Embryonic facial prominence (tissue), 1 donor: ENCODE measurements around the gene ARID3B.
"Not testable (repeated sequence)": the region's sequence is repeated elsewhere in the genome, so short reads cannot be mapped to it uniquely, and the experiment has no call there.

Experiments used
- DNase-seq: peaks from one replicate; pipeline ENCODE4 v3.0.0-alpha.2; 2016; ENCODE audit errors: extremely low spot score

ARID3B gene

DNA sequence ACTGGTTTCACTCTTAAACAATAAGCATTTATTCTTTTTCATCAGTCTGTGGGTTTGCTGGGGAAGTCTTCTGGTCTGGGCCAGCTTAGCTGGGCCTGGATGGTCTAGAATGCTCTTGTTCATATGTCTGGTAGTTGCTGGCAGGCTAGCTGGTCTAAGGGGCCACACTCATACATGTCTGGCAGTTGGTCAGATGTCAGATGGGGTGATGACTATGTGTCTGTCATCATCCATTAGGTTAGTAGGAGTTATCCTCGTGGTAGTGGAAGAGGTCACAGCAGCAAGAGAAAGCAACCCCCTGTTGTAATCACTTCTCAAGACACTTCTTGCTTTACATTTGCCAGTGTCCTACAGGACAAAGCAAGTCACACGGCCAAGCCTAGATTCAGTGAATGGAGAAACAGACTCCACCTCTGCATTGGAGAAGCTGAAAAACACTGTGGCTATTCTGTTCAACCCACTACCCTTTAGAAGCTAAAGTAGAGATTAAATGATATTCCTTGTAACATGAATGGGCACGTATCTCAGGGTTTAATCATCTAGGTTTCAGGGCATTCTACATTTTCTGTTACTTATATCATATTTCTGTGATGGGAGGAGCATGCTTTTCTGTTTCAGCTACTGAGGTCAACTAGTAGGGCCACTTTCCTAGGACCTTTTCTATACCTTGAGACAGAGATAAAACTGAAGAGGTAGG lies 5.5 kb upstream of the ARID3B start:
- no peak for DNase-seq

DNA sequence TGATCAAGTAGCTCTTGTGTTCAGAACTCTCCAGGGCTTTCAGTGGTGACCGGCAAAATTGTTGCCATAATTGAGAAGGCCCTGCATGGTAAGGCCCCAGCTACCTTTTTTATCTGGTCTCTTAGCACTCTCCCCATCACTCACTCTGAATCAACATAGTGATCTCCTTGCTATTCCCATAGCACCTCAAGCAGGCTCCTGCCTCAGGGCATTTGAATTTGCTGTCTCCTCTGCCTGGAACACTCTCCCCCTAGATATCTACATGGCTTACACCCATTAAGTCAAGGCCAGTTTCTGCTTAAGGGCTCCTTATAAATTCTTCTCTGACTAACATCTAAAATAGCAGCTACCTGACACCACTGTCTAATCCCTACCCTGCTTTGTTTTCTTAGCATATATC lies 3.3 kb upstream of the ARID3B start:
- no peak for DNase-seq

DNA sequence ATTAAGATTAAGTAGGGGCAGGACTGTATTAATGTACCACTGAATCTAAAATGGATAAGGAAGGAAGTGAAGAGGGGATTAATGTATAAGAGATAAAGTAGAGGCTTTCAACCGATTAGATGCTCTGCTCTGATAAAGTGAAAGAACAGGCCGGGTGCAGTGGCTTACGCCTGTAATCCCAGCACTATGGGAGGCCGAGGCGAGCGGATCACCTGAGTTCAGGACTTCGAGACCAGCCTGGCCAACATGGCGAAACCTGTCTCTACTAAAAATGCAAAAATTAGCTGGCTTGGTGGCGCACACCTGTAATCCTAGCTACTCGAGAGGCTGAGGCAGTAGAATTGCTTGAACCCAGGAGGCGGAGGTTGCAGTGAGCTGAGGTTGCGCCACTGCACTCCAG lies 1.5 kb upstream of the ARID3B start:
- not testable (repeated sequence) for DNase-seq

DNA sequence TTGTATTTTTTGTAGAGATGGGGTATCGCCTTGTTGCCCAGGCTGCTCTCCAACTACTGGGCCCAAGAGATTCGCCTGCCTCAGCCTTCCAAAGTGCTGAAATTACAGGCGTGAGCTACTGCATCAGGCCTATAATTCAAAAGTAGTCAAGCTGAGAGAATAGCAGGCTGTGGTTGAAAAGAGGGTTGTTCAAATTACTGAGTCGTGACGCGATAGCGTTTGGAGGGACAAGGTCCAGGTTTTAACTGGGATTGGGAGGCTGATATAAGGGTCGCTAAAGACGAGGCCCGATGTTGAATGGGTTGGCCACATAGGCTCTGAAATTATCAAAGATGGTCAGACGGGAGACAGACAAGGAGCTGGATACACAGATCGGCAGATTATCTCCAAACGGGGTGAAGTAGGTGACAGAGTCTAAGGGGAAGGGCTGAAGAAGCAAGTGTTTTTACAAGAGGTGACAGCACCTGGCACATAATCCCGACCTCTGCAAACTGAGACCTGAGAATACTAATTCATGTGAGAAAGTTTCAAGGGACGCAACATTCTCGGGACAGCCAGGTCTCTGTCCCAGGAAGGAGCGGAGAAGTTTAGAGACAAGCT lies 759 bp upstream of the ARID3B start:
- DNase-seq: no peak

DNA sequence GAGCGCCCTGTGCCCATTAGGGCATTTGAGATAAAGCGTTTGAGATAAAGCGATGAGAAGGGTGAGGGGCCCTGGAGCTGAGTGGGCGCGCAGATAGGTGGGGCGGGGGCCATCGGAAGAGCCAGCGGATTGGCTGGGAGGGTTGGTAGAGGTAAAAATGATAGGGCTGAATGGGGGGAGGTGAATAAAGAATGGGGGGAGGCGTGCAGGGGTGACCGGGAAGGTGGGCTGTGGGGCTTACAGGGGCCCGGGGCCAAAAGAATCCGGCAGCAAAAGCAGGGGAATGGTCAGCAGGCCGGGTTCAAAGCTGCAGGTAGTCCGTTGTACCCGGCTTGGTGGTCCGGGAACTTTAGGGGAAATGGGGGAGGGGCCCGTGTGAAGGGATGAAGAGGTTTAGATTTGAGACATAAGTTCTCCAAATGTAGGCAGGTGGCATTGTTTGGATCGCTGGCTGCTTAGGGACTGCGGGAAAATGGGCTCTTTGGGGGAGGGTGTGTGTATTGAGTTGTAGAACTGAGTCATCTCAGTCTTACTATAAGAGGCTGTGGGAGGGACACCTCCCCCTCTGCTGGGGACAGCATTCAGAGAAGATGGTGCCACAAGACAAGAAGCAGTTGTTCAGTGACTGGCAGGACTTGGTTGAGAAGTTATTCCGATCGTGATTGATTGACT lies 610 bp downstream of the ARID3B start:
- no peak for DNase-seq

DNA sequence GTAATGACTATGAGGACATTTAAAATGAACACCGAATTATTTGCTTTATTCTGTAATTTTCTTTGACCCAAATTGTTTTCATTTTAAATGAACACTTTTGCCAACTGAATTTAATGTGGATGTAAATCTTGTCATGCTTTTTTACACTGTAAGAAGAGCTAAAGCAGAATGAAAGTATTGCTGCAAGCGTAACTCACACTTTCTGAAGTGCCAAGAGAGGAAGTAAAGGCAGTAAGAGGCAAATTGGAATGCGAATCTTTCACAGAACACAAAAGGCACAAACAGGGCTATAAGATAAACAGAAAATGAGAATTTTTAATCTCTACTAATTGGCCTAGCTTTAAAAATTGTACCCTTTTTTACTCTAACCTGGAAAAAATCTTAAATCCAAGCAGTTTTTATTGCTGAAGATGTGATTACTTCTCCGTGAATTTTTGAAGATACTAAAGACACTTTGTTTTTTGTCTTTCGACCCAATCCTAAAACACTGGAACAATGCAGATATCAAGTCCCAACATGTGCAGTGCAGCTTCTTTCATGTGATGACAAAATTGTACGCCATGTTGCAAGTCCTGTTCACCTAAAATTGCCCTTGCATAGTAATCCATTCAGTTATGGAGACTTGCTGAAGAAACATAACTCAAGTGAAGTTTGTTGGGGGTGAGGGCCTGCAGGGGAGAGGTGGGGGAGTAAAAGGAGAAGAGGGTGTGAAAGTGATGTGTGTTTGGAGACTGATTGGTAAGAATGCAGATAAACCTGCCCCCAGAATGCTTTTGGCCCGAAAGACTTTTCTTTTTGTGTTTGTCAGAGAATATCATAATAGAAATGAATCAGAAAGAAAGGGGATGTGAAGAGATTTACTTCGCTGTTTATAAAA lies 1.4 kb downstream of the ARID3B start:
- no peak for DNase-seq

DNA sequence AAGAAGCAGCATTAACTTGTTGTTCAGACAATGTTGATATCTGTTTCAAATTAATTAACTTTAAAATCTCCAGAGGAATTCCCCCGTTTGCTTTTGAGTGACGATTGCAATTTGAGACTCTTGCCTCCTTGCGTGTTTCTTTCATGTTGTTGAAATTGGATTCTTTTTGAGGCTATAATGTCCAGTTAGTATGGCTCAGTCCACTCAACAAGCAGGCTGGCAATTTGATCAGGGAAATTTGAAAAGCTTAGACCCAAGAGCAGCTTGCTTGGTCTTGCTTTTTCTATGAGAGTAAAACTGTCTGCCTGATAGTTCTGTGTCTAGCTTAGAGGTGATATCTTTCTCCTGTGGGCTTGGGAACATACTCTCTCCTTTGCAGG lies 2.0 kb downstream of the ARID3B start:
- DNase-seq: no peak

DNA sequence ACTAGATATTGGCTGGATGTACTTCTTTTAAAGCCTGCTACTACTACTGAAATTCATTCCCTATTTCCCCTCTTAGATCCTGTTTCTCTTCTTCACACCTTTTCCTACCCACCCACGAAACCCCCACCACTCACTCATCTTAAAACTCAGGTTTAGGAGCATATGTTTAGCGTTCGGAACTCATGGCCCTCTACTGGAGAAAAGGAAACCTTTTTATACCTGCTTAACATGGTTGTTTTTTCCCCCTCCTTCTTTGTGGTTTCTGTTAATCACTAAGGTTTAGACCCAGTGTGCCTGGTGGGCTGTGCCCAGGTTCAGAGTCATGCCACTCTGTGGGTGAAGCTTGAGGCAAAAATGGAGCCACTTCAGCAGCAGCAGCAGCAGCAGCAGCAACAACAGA lies 2.6 kb downstream of the ARID3B start:
- no peak for DNase-seq

DNA sequence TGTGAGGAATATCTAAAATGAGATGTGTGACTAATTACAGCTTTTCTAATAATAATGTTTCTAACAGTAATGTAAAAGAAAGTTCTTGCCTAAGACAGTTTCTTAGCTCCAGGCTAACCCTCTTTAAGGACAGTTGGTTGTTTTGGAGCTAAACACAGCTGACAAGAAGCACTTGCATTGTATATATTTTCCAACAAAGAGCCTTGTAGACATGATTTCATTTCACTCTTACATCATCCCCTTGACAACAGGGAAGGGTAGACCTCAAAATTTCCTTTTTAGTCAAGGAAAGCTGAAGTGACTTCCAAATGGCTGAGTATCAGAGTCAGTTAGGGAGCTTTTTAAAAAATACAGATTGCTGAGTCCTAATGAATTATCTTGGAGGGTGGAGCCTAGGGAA lies 4.1 kb downstream of the ARID3B start:
- no peak for DNase-seq

DNA sequence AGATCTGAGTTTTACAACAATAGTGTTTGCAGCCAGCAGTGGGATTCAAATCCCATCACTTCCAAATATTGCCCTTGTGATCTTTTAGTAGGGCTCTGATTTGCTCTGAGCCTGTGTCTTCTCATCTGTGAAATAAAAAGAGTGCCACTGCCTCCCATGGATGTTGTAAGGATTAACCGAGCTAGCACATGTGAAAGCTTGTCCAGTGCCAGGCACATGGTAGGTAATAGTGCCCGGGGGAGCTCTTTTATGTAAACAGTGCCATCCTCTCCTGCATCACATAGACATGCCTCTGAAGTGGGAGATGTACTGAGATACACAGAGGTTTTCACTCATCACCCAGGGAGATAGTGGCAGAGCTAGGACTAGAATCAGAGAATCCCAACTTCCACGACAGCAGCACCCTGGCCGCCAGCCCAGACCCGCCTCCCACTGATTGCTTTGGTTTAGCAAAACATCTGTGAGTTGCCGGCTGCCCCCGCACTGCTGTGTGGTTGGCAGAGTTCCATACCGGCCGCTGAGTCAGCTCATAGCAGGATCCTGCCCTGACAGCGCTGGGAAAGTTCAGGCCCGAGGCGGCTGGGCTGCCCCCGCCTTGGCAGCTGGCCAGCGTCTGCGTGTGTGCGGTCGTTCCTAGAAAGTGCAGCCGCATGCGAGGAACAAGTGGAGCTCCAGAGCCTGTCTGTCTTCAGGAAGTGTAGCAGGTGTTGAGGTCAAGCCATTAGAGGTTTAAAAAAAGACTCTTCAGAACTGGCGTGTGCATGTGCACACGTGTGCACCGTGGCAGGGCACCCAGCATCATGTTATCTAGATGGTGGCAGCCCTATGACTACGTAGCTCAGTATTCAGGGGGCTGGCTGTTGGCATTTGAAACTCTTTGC lies 5.0 kb downstream of the ARID3B start:
- DNase-seq: peak; percentile 86

DNA sequence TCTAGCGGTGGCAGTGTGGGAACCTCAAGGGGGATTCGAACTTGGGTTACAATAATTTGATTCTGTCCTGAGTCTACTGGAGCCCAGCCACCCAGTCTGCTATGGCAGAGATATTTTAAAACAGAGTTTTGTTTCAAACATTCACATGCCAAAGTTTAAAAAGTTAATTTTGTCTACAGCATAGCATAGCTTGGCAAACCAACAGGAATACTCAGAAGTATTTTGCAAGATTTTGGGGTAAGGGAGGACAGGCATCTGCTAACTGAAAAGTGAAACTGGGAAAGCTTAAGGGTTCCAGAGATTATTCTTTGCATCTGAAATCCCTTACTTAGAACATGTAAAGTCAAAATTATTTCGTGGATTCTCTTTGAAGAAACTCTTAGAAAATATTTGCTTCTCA lies 6.6 kb downstream of the ARID3B start:
- no peak for DNase-seq

DNA sequence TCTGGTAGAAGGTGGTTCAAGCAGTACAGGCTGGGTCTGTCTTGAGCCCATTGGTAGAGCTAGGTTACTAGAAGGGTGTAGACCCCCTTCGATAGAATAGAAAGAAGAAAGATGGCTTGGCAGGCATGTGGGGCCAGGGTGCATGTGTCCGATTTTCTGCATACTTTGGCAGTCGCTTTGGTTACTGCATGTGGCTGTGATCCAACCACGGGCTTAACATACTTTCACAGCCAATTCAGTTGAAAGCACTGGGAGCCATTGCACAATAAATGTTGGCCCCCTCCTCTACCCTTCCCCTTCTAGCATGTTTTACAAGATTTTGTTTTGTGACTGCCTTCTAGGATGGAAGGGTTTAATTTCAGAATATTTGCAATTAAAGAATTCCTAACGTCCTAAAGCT lies 7.2 kb downstream of the ARID3B start:
- DNase-seq: no peak

DNA sequence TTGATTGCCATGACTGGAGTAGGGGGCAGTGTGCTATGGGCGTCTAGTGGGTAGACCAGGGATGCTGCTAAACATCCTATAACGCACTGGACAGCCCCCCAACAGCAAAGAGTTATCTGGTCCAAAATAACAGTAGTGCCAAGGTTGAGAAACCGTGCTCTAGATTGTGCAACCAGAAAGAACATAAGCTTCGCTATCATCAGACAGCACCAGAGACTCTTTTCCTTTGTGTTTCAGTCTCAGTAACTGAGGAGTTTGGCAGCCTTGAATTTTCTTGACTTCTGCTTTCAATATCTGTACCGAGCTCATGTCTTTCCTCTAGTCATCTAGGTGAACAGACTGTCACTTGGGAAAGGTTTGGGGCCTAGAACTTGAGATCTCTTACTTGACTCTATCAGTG lies 8.8 kb downstream of the ARID3B start:
- DNase-seq: no peak

DNA sequence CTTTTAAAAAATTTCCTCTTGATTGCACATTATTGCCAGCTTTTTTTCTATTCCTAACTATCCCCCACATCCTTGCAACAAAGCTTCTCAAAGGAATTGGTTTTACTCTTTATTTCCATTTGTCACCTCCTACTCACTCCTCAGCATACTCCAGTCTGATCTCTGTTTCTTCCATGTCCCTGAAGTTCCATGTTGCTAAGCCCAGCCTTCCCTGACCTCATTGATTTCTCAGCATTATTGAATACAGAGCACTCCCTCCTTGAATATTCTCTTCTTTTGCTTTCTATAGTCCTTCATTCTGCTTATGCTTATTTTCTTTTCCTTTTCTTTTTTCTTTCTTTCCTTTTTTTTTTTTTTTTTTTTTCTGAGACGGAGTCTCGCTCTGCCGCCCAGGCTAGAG lies 10.7 kb downstream of the ARID3B start:
- DNase-seq: no peak

DNA sequence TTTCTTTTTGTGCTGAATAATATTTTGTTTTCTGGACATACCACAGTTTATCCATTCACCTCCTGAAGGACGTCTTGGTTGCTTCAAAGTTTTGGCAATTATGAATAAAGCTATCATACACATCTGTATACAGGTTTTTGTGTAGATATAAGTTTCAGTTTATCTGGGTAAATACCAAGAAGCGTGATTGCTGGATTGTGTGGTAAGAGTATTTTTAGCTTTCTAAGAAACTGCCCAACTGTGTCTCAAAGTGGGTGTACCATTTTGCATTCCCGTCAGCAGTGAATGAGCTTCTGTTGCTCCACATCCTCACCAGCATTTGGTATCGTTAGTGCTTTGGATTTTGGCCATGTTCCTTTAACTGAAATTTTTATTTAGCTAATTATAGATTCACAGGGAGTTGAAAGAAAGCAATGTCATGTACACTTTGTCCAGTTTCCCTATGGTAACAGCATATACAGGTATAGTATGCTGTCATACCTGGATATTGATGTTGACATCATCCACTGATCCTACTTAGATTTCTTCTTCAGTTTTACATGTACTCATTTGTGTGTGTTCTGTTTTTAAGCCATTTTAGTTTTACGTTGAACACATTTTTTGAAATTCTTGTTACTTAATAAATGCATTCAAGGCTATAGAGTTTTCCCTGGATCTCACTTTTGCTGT lies 11.9 kb downstream of the ARID3B start:
- no peak for DNase-seq

DNA sequence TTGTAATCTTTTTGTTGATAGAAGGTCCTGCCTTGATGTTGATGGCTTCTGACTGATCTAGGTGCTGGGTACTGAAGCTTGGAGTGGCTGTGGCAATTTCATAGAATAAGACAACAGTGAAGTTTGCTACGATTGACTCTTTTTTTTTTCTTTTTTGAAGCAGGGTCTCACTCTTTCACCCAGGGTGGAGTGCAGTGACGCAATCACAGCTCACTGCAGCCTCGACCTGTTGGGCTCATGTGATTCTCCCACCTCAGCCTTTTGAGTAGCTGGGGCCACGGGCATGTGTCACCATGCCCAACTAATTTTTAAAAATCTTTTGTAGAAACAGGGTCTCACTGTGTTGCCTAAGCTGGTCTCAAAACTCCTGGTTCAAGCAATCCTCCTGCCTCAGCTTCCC lies 14.2 kb downstream of the ARID3B start:
- DNase-seq: no peak

DNA sequence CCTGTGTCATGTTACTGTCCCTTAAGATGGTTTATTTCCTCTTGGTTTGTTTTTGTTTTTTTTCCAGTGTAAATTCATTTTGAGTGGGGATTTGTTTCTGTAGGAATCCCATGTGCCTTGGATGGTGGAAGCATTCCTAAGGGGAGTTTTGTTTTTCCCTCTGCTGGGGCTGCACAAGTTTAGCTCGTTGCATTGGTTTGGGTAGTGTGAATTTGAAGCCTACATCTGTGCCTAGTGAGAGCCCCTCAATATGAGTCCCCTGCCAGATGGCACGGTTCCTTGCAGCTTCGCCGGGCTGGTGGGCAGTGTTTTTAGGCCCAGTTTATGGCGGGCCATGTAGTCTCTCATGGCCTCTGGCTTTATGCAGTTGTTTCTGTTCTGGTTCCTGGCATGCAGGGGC lies 17.7 kb downstream of the ARID3B start:
- no peak for DNase-seq

DNA sequence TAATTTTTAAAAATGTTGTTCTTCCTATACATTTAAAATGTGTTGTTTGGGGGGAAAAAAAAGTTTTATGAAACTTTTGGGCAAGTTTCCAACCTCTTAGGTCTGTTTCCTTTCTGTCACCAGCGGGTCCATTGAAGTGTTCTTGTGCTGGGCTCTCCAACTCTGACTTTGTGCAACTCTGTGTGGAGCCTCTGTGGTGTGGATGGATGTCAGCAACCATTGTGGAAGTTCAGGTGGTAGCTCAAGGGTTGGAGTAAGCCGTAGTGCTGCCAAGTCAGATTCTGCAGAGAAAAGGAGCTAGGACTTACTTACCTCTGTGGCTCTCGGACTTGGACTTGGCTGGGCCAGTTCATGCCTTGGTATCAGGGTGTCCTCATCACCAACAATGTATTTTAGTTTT lies 22.4 kb downstream of the ARID3B start:
- DNase-seq: no peak

DNA sequence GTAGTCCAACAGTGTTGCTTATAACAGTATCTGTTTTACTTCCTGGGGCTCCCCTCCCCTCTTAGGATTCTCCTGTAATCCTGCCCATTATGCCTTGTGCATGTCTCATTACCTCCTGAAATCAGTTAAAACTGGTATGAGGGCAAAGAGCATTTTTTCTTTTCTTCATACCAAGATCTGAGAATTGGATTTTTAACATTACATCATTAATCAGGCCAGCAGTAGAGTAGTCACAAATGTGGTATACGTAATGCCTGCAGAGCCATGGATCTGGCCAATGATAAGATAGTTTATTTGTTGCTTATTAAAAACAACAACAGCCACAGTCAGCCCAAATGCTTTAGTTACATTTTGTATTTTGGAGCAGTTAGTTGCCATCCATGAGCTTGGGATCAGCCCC lies 23.2 kb downstream of the ARID3B start:
- DNase-seq: no peak

DNA sequence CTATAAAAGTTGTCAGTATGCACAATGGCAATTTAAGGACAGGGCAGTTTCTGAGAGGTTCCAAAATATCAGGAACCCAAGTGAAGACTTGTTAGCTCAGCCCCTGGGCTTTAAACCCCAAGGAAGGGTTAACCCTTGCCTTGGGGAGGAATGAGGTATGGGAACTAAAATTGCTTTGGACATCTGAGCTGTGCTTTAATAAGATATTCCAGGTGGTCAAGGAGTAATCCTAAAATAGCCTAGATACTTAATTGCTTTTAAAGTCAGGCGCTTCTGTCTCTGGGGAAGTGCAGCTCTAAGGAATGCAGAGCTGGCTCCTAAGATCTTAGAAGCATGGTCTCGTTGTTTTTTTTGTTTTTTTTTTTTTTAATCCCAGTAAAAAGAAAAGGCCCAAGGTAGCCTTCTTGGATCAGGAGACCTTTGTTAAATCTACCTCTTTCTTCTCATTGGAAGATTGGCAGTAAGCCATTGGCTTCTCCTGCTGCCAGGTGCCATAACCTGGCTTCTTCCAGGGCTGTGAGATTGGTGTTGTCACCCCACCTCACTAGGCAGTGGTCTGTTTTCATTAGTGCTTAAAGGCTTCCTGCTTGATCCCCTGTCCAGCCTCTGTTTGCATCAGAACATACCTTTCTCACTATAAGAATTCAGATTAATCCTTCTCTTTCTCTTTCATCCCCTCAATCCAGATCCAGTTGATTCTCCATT lies 24.5 kb downstream of the ARID3B start:
- no peak for DNase-seq
